Trophoblast cell (in vitro differentiated cells and primary cell): ENCODE results near the gene POLN.
"Not testable (repeated sequence)": the region's sequence is repeated elsewhere in the genome, so short reads cannot be mapped to it uniquely, and the experiment has no call there.

Source experiments
- DNase-seq, 2 donors: peaks; one replicate each; pipeline ENCODE4 v3.0.0-alpha.2; 2016
- H2AFZ ChIP-seq: 2 replicates; pipeline ENCODE4 v1.6.1; 2013; ENCODE audit warnings: low read length, moderate library complexity, mild to moderate bottlenecking; ENCODE audit not compliant: insufficient read depth, poor library complexity
- H2AK5ac ChIP-seq: 2 replicates; pipeline ENCODE4 v1.6.1; 2013; ENCODE audit warnings: mild to moderate bottlenecking, low read length
- H2BK120ac ChIP-seq: 2 replicates; pipeline ENCODE4 v1.6.1; 2013; ENCODE audit warnings: low read length, mild to moderate bottlenecking, moderate library complexity; ENCODE audit not compliant: insufficient read depth, poor library complexity
- H2BK12ac ChIP-seq: 2 replicates; pipeline ENCODE4 v1.6.1; 2013; ENCODE audit warnings: mild to moderate bottlenecking, low read length, moderate library complexity
- H2BK5ac ChIP-seq: 2 replicates; pipeline ENCODE4 v1.6.1; 2013; ENCODE audit warnings: low read length, low read depth, moderate library complexity, mild to moderate bottlenecking; ENCODE audit not compliant: poor library complexity
- H3K14ac ChIP-seq: 2 replicates; pipeline ENCODE4 v1.6.1; 2013; ENCODE audit warnings: mild to moderate bottlenecking, low read length
- H3K18ac ChIP-seq: 2 replicates; pipeline ENCODE4 v1.6.1; 2013; ENCODE audit warnings: mild to moderate bottlenecking, low read length
- H3K23ac ChIP-seq: 2 replicates; pipeline ENCODE4 v1.6.1; 2013; ENCODE audit warnings: low read length
- H3K27ac ChIP-seq: 2 replicates; pipeline ENCODE4 v1.5.1; 2013; ENCODE audit warnings: low read depth, mild to moderate bottlenecking, inconsistent platforms, low read length, moderate library complexity
- H3K27me3 ChIP-seq: 2 replicates; pipeline ENCODE4 v1.6.1; 2013; ENCODE audit warnings: inconsistent platforms, mild to moderate bottlenecking, low read length, moderate library complexity; ENCODE audit not compliant: insufficient read depth
- H3K36me3 ChIP-seq, 2 experiments: 1 replicate in 1 of 2; 2 replicates in 1 of 2; pipeline ENCODE4 v1.6.1; 2013; ENCODE audit warnings: low read length in 2 of 2, mild to moderate bottlenecking in 2 of 2, moderate library complexity in 1 of 2; ENCODE audit not compliant: insufficient read depth in 2 of 2, control insufficient read depth in 1 of 2
- H3K4ac ChIP-seq: 2 replicates; pipeline ENCODE4 v1.6.1; 2013; ENCODE audit warnings: low read depth, mild to moderate bottlenecking, low read length, moderate library complexity
- H3K4me1 ChIP-seq, 2 experiments: 1 replicate in 1 of 2; 2 replicates in 1 of 2; pipeline ENCODE4 v1.6.1; 2013; ENCODE audit warnings: low read length in 2 of 2, mild to moderate bottlenecking in 2 of 2, moderate library complexity in 1 of 2; ENCODE audit not compliant: insufficient read depth in 2 of 2, control insufficient read depth in 1 of 2
- H3K4me2 ChIP-seq: 2 replicates; pipeline ENCODE4 v1.6.1; 2013; ENCODE audit warnings: inconsistent platforms, mild to moderate bottlenecking, low read length, moderate library complexity
- H3K4me3 ChIP-seq: 2 replicates; pipeline ENCODE4 v1.5.1; 2013; ENCODE audit warnings: mild to moderate bottlenecking, low read depth, low read length, inconsistent platforms
- H3K79me1 ChIP-seq: one replicate; pipeline ENCODE4 v1.6.1; 2013; ENCODE audit warnings: low read length
- H3K79me2 ChIP-seq: 2 replicates; pipeline ENCODE4 v1.6.1; 2013; ENCODE audit warnings: low read length, mild to moderate bottlenecking; ENCODE audit not compliant: control insufficient read depth, insufficient read depth, poor library complexity
- H3K9ac ChIP-seq: 2 replicates; pipeline ENCODE4 v1.6.1; 2013; ENCODE audit warnings: mild to moderate bottlenecking, low read length
- H3K9me3 ChIP-seq: 2 replicates; pipeline ENCODE4 v1.6.1; 2013; ENCODE audit warnings: low read depth, mild to moderate bottlenecking, control low read depth, inconsistent platforms, low read length; ENCODE audit not compliant: insufficient read depth
- H4K12ac ChIP-seq: 2 replicates; pipeline ENCODE4 v1.6.1; 2013; ENCODE audit warnings: low read depth, mild to moderate bottlenecking, low read length, moderate library complexity
- H4K8ac ChIP-seq: 2 replicates; pipeline ENCODE4 v1.6.1; 2013; ENCODE audit warnings: low read depth, mild to moderate bottlenecking, low read length, moderate library complexity
- H4K91ac ChIP-seq: one replicate; pipeline ENCODE4 v1.6.1; 2013; ENCODE audit warnings: low read depth, mild to moderate bottlenecking, low read length, moderate library complexity
- WGBS: extraction: QIAGEN DNeasy Blood & Tissue Kit; methylation state at CpG from one replicate; pipeline ENCODE4 v1.1.7; 2013; ENCODE audit warnings: missing lambda C conversion rate; ENCODE audit not compliant: insufficient read length, insufficient coverage; ENCODE audit errors: extremely low coverage; 5-methylcytosine and 5-hydroxymethylcytosine counted together

POLN gene

GRCh38 chr4:2275546-2276251 lies 33.8 kb upstream of the POLN start:
- H4K12ac ChIP-seq, result no peak overlapping the region
- no peak overlapping the region for H3K4me3 ChIP-seq
- H3K4me1 ChIP-seq, result no peaks in the 10 kb centered on the region
- H3K23ac ChIP-seq, result no peak overlapping the region
- no peak for DNase-seq
- H2AK5ac ChIP-seq, result no peak overlapping the region
- H2AFZ ChIP-seq, result no peak overlapping the region
- H2BK120ac ChIP-seq, result no peak overlapping the region
- no peak overlapping the region for H4K8ac ChIP-seq
- no peak overlapping the region for H2BK12ac ChIP-seq
- H3K9ac ChIP-seq, result no peak overlapping the region
- H3K27ac ChIP-seq, result no peak overlapping the region
- no peak overlapping the region for H3K14ac ChIP-seq
- no peaks in the 10 kb centered on the region for H3K27me3 ChIP-seq
- WGBS, result no CpG with 5 or more reads among the region's 44 CpGs
- H3K4ac ChIP-seq, result no peak overlapping the region
- no peak overlapping the region for H3K4me2 ChIP-seq
- H2BK5ac ChIP-seq, result no peak overlapping the region
- H3K9me3 ChIP-seq, result peaks cover 2% of the 10 kb centered on the region
- no peaks in the 10 kb centered on the region for H3K36me3 ChIP-seq
- no peaks in the 10 kb centered on the region for H3K79me2 ChIP-seq
- H4K91ac ChIP-seq, result no peak overlapping the region
- no peaks in the 10 kb centered on the region for H3K79me1 ChIP-seq
- H3K18ac ChIP-seq, result no peak overlapping the region

GRCh38 chr4:2275044-2275397 lies 33.1 kb upstream of the POLN start:
- H3K14ac ChIP-seq, H3K18ac ChIP-seq, H3K23ac ChIP-seq, H3K27me3 ChIP-seq, H2BK120ac ChIP-seq, H3K79me2 ChIP-seq, H3K4me1 ChIP-seq, H3K36me3 ChIP-seq, H3K79me1 ChIP-seq, H2BK12ac ChIP-seq, DNase-seq, H2BK5ac ChIP-seq, H3K4me2 ChIP-seq, H3K4me3 ChIP-seq, H2AFZ ChIP-seq, H3K27ac ChIP-seq, H4K91ac ChIP-seq, H4K8ac ChIP-seq, H3K9me3 ChIP-seq, H3K9ac ChIP-seq, H2AK5ac ChIP-seq, H4K12ac ChIP-seq, H3K4ac ChIP-seq: not testable (repeated sequence)
- no CpG with 5 or more reads among the region's 10 CpGs for WGBS

GRCh38 chr4:2274320-2275043 lies 32.6 kb upstream of the POLN start:
- Histone ChIP-seq H3K36me3 (no peaks in the 10 kb centered on the region), H3K14ac (no peak overlapping the region), H2AFZ (no peak overlapping the region), H3K23ac (no peak overlapping the region), H2AK5ac (no peak overlapping the region), H3K4me2 (no peak overlapping the region), H4K91ac (no peak overlapping the region), H4K12ac (no peak overlapping the region), H3K4me1 (no peaks in the 10 kb centered on the region), H3K4me3 (no peak overlapping the region), H3K4ac (no peak overlapping the region), H3K79me2 (no peaks in the 10 kb centered on the region), H3K27me3 (no peaks in the 10 kb centered on the region), H3K79me1 (no peaks in the 10 kb centered on the region), H2BK120ac (no peak overlapping the region), H4K8ac (no peak overlapping the region), H2BK5ac (no peak overlapping the region), H3K9me3 (peaks cover 2% of the 10 kb centered on the region), H2BK12ac (no peak overlapping the region), H3K27ac (no peak overlapping the region), H3K9ac (no peak overlapping the region), H3K18ac (no peak overlapping the region)
- DNase-seq, result no peak
- WGBS, result no CpG with 5 or more reads among the region's 21 CpGs

- no peak overlapping the region for H4K12ac ChIP-seq
- H4K8ac ChIP-seq, result no peak overlapping the region
- H3K18ac ChIP-seq, result no peak overlapping the region
- no peaks in the 10 kb centered on the region for H3K79me1 ChIP-seq
- no peak for DNase-seq
- H3K9ac ChIP-seq, result no peak overlapping the region
- H3K36me3 ChIP-seq, result no peaks in the 10 kb centered on the region
- no peak overlapping the region for H3K14ac ChIP-seq
- peaks cover 2% of the 10 kb centered on the region for H3K9me3 ChIP-seq
- H3K23ac ChIP-seq, result no peak overlapping the region
- H2BK12ac ChIP-seq, result no peak overlapping the region
- no CpG with 5 or more reads among the region's 24 CpGs for WGBS
- no peaks in the 10 kb centered on the region for H3K4me1 ChIP-seq
- H3K27ac ChIP-seq, result no peak overlapping the region
- no peak overlapping the region for H4K91ac ChIP-seq
- no peak overlapping the region for H2AK5ac ChIP-seq
- no peak overlapping the region for H2AFZ ChIP-seq
- H3K4ac ChIP-seq, result no peak overlapping the region
- H3K4me2 ChIP-seq, result no peak overlapping the region
- H3K4me3 ChIP-seq, result peak overlapping the region; percentile 17
- H3K79me2 ChIP-seq, result no peaks in the 10 kb centered on the region
- no peak overlapping the region for H2BK5ac ChIP-seq
- no peak overlapping the region for H2BK120ac ChIP-seq
- H3K27me3 ChIP-seq, result no peaks in the 10 kb centered on the region
Observed at GRCh38 chr4:2273657-2274319, 31.9 kb upstream of the POLN start.
